Peyer's patch (tissue), 4 donors: Measurements from ENCODE around the gene KRTAP4-3.

ENCODE experiments used
- POLR2A ChIP-seq, 2 donors: fragments of 450-650 bp; IDR thresholded peaks; one replicate each; pipeline ENCODE4 v1.5.1; 2017; ENCODE audit warnings: antibody characterized with exemption in 2 of 2, mild to moderate bottlenecking in 2 of 2, moderate library complexity in 2 of 2
- TF ChIP-seq, protein P1 (sequence below), 6 experiments: fragments of 450-650 bp in 4 of 6; fragments of 200-600 bp in 2 of 6; sonication (generic) in 1 of 6; IDR thresholded peaks; one replicate each; pipeline ENCODE4 v1.5.1; 2017 to 2019; ENCODE audit warnings: antibody characterized with exemption in 6 of 6, mild to moderate bottlenecking in 3 of 6, moderate library complexity in 1 of 6

DNA sequence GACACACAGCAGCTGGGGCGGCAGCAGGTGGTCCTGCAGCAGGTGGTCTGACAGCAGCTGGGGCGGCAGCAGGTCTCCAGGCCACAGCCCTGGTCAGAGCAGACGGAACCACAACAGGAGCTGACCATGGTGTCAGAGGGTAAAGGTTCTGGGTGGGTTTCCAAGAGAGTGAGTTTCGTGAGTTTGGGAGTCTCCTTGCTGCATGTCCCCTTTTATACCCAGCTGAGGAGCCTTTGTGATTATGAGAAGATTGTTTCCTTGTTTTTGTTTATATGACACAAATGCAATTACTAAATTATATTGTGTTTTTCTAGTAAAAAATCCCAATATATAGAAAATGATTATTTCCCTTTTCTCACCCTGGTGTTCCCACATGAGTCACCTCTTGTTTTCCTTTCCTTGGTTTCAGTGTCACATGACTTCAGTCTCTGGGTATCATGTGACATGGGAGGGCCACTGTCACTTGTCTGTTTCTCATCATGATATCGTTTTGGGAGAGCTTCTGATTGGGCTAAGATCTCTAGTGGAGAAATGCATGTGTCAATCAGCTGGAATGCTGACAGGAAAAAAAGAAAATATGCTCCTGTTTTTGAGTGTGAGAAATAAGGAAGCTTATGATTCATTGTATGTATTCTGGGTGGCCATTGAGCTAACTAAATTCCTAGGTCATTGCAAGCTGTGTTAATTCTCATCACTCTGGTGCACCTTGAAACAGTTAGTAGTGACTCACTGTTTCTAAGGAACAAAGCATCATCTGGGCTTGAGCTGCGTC, 27.5 kb downstream of the KRTAP4-3 start, which contains the start of gene KRTAP4-6:
- TF ChIP-seq, protein P1, sequence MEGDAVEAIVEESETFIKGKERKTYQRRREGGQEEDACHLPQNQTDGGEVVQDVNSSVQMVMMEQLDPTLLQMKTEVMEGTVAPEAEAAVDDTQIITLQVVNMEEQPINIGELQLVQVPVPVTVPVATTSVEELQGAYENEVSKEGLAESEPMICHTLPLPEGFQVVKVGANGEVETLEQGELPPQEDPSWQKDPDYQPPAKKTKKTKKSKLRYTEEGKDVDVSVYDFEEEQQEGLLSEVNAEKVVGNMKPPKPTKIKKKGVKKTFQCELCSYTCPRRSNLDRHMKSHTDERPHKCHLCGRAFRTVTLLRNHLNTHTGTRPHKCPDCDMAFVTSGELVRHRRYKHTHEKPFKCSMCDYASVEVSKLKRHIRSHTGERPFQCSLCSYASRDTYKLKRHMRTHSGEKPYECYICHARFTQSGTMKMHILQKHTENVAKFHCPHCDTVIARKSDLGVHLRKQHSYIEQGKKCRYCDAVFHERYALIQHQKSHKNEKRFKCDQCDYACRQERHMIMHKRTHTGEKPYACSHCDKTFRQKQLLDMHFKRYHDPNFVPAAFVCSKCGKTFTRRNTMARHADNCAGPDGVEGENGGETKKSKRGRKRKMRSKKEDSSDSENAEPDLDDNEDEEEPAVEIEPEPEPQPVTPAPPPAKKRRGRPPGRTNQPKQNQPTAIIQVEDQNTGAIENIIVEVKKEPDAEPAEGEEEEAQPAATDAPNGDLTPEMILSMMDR (IDR thresholded peaks at IDR 0.05) = no peak
- no peak for TF ChIP-seq POLR2A (IDR thresholded peaks at IDR 0.05)
